ENCODE results near the gene NAGK.
"Not testable (repeated sequence)": the region's sequence is repeated elsewhere in the genome, so short reads cannot be mapped to it uniquely, and the experiment has no call there.

NAGK gene

DNA sequence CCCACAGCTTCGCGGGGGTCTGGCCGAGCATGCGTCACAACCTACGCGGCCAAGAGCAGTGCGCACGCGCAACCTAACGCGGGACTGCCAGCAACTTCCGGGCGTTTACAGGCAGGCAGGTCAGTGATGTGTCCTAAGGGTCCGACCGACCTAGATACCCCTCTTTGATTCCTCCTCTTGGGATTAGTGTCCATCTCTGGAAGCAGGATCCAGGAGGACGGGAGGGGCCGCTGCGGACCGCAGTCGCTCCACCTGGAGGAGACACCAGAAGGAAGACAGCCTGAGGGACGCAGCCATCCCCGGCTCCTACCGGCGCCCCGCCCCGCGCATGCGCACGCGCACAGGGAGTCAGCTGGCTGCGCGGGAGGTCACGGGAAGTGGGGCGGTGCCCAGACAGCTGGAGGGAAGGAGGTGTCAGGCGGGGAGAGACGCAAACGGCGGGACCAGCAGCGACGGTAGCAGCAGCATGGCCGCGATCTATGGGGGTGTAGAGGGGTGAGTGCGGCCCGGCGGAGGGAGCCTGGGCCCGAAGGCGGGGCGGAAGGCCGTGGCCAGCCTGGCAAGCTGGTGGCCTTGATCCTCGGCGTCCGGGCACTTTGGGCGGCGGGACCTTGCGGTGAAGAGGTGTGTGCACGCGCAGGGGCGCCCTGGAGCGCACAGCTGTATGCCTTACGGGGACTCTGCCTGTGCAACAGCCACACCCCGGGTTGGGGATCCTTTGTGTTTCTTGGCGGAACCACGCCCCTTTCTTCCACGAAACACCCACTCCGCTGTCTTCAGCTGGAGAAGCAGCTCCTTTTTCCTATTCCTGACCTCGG lies at the start of gene NAGK:
Gene NAGK (plus strand): TSS at position 431 of the 818 bp plus-strand sequence. CDS start 36 bp downstream, at position 467.
- peak; percentile 95 for DNase-seq

DNA sequence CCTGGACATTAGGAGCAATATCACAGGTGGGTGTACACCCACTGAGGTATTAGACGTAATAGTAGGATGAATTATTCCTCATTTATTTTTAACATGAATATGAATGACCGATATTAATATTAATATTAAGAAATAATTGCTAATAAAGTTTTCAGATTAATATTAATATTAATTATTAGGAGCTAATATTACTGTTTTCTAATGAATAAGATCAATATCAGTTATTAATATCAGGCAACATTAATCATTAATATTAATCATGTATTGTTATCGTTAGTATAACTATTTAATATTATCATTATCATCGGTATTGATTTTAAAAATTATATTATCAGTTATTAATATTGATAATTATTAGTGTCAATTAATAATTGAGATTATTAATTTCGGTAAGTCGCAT lies 48.5 kb upstream of the NAGK start:
- not testable (repeated sequence) for DNase-seq

DNA sequence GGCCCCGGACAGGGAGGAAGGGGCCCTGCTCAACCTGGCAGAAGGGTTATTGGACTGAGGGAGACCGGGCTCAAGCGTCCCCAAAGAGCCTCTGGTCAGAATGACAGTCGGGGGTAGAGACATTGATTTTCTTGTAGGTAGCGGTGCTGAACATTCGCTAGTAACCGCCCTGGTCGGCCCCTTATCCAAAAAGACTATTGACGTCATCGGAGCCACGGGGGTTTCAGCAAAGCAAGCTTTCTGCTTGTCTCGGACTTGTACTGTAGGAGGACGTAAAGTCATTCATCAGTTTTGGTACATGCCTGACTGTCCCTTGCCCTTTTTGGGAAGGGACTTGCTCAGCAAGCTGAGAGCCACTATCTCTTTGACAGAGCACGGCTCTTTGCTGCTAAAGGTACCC lies 47.1 kb upstream of the NAGK start:
- not testable (repeated sequence) for DNase-seq

DNA sequence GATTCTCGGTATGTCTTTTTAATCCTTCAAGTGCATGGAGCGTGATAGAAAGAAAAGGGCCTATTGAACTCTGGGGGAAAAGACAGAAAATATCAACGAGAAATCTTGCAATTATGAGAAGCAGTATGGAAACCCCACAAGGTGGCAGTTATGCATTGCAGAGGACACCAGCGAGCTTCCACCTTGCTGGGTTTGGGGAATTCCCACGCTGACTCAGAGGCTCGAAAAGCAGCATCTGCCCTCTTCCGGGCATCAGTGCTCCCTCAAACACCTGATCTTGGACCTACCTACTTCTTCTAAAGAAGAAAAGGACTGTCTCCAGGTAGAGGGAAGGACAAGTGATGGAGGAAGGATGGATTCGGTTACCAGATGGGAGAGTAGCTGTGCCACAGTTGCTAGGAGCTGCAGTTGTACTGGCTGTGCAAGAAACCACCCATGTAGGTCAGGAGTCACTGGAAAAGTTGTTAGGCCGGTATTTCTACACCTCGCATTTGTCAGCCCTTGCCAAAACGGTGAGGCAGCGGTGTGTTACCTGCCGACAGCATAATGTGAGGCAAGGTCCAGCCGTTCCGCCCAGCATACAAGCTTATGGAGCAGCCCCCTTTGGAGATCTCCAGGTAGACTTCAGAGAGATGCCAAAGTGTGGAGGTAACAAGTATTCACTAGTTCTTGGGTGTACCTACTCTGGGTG lies 44.8 kb upstream of the NAGK start:
- DNase-seq = not testable (repeated sequence)

DNA sequence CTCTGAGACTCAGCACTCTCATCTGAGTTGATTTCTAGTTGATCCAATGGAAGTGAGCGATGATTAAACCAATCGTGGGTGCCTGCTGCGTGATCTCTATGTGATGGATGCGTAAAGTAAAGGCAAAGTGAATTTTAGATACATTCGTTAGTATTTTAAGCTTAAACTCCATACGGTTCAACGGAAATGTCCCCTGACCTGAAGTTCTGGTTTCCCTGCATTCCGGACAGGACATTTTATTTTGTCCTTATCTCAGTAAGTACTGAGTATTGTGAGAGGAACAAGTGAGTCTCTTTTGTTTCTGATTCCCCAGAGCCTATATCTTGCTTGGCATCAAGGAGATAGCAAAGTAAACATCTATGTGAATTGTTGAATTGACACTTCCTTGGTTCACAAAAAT lies 32.2 kb upstream of the NAGK start:
- not testable (repeated sequence) for DNase-seq

DNA sequence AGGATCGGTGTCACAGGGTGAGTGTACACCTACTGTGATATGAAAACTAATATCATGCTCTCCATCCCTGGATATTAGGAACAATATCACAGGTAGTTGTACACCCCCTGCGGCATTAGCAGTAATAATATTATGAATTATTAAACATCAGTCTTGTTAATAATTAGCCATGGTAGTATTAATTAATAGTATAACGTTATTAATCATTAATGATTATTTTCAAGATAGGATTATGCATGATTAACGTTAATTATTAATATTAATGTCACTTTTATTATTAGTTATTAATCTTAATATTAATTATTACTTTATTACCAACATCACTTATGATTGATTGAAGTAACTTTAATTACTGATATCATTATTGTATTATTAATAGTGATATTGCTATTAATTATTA lies 26.2 kb upstream of the NAGK start:
- DNase-seq = no peak

DNA sequence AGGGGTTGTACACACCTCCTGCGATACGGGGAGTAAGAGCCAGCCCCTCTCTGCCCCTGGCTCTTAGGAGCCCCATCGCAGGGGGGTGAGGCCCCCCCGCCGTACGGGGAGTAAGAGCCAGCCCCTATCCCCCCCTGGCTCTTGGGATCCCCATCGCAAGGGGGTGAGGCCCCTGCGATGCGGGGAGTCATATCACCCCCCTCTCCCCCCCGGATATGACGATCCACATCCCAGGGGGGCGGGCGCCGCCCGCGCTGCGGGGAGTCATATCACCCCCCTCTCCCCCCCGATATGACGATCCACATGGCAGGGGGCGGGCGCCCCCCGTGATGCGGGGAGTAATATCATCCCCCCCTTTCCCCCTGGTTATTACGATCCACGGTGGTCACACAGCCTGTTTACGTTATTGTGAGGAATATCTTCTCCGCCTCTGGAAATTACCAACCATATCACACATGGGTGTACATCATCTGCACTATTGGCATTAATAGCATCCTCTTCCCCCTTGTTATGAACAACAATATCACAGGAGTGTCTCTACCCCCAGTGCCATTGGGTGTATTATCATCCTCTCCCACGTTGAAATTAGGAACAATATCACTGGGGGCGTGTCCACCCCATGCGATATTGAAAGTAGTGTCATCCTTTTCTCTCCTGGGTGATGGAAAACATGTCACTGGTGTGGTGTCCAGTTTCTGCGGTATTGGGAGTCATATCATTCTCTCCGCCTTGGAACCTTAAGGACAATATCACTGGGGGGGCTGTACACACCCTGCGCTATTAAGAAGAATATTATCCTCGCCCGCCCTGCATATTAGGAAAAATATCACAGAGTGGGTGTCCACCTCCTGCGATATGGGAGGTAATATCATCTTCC lies 24.7 kb upstream of the NAGK start:
- DNase-seq = no peak

DNA sequence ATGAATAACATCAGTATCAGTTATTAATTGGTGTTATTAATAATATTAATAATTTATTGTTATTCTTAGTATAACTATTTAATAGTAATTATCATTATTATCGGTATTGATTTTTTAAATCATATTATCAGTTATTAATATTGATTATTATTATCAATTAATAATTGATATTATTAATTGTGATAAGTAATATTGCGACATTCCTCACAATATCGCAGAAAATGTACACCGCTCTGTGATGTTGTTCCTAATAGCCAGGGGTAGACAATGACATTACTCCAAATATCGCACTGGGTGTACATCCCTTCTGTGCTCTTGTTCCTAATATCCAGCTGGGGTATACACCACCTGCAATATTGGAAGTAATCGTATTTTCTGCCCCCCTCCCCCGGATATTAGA lies 23.3 kb upstream of the NAGK start:
- no peak for DNase-seq

DNA sequence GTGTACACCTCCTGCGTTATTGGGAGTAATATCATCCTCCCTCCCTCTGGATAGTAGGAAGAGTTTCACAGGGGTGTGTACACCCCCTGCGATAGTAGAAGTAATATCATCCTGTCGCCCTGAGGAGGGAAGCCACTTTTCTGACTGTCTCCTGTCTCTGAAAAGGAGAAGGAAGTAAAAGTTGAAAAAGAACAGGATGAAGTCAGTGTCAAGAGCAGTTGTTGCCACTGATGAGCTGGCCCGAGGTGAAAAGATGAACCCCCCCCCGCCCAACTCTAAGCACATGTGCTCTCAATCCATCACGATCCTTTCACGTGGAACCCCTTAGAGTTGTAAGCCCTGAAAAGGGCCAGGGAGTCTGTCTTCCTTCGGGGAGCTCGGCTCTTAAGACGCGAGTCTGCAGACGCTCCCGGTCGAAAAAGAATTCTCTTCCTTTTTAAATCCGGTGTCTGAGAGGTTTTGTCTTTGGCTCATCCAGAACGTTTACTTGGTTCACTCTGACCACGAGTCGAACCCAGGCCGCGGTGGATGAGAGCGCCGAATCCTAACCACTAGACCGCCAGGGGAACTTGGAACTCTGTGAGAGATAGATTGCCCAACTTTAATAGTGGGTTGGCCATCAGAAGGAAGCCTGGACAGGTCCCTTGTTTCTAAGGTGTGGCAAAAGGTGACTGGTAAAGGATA lies 22.4 kb upstream of the NAGK start:
- no peak for DNase-seq

DNA sequence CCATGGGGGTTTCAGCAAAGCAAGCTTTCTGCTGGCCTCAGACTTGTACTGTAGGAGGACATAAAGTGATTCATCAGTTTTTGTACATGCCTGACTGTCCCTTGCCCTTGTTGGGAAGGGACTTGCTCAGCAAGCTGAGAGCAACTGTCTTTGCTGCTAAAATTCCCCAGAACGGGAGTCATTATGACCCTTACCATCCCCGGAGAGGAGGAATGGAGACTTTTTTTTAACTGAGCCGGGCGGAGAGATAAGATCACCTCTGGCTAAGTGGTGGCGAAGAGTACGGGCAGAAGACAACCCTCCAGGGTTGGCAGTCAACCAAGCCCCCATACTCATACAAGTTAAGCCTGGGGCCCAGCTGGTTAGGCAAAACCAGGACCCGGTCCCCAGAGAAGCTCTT lies 20.4 kb upstream of the NAGK start:
- DNase-seq = no peak

DNA sequence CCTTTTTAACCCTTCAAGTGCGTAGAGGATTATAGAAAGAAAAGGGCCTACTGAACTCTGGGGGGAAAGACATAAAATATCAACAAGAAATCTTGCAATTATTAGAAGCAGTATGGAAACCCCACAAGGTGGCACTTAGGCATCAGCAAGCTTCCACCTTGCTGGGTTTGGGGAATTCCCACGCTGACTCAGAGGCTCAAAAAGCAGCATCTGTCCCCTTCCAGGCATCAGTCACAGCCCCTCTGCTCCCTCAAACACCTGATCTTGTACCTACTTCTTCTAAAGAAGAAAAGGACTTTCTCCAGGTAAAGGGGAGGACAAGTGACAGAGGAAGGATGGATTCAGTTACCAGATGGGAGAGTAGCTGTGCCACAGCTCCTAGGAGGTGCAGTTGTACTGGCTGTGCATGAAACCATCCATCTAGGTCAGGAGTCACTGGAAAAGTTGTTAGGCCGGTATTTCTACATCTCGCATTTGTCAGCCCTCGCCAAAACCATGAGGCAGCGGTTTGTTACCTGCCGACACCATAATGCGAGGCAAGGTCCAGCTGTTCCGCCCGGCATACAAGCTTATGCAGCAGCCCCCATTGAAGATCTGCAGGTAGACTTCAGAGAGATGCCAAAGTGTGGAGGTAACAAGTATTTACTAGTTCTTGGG lies 18.6 kb upstream of the NAGK start:
- not testable (repeated sequence) for DNase-seq

DNA sequence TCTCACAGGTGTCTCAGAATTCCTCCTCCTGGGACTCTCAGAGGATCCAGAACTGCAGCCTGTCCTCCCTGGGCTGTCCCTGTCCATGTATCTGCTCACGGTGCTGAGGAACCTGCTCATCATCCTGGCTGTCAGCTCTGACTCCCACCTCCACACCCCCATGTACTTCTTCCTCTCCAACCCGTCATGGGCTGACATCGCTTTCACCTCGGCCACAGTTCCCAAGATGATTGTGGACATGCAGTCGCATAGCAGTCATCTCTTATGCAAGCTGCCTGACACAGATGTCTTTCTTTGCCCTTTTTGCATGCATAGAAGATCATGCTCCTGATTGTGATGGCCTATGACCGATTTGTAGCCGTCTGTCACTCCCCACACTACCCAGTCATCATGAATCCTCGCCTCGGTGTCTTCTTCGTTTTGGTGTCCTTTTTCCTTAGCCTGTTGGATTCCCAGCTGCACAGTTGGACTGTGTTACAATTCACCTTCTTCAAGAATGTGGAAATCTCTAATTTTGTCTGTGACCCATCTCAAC lies 13.2 kb upstream of the NAGK start:
- not testable (repeated sequence) for DNase-seq

DNA sequence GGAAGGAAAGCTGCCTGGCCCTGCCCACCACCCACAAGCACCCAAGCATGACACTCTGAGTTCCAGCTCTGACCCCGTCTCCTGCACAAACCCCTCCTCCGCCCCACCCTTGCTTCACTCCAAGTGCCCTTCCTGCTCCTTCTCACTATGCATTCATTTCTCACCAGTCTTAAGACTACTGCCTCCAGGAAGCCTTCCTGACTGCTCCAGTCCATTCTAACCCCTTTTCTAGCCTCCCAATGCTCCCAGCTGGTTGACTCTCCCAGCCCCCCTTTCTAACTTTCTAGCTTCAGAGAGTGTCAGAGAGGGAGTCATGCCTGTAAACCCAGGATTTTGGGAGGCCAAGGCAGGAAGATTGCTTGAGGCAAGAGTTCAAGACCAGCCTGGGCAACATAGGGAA lies 8.2 kb upstream of the NAGK start:
- DNase-seq = no peak

DNA sequence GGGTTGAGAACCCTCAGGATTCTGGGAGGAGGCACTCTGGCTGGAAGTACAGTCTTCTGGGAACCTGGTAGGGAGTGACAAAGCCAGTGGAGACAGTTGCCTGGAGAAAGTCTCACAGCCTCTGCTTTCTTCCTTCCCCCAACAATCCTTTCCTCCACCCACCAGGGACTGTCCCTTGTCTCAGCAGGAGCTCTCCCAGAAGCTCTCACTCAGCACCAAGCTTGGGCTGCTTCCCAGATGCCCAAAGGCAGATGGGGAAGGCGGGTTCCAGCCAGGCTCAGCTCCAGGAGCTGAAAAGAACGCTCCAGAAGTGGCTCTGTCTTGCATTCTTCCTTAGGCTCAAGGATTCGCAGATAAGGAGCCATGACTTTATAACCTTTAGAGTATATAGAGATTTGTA lies 7.6 kb upstream of the NAGK start:
- no peak for DNase-seq

DNA sequence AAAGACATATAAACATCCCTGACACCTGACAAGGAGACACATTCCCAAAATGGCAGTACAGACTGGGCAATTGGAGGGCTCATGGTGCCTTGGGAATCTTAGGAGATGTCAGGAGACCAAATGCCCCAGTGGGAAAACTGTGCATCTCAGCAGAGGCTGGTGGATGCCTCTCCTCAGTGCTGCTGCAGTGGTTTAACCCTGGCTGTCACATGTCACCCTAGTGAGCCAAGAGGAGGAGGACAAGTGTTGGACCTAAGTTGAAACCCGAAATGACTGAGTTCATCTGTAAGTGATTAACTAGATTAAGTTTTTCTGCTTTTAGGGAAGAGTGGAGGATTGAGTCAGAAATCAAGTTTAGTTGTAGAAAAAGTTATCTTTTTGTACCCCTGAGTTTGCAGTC lies 5.2 kb upstream of the NAGK start:
- DNase-seq = no peak

DNA sequence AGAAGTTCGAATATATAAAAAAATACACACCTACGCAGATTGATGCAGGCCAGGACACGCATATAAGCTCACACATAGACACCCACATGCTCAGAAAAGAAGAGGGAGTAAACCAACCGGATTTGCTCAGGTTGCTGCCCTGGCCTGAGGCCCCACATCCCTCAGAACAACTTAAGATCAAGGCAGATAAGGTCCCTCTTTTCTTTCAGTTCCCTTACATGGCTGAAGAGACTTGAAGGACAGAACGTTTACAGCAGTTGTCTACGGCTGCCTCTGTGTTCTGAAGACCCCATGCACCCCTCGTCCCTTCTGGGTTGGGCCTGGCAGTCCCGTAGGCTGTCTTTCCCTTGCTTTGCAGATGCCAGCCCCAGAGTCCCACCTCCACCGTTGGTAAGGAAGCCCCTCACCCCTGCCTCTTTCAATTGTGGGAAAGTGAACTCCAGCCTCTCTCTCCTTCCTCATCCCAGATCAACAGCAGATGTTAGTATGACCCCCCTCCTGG lies 4.3 kb upstream of the NAGK start:
- DNase-seq = no peak

DNA sequence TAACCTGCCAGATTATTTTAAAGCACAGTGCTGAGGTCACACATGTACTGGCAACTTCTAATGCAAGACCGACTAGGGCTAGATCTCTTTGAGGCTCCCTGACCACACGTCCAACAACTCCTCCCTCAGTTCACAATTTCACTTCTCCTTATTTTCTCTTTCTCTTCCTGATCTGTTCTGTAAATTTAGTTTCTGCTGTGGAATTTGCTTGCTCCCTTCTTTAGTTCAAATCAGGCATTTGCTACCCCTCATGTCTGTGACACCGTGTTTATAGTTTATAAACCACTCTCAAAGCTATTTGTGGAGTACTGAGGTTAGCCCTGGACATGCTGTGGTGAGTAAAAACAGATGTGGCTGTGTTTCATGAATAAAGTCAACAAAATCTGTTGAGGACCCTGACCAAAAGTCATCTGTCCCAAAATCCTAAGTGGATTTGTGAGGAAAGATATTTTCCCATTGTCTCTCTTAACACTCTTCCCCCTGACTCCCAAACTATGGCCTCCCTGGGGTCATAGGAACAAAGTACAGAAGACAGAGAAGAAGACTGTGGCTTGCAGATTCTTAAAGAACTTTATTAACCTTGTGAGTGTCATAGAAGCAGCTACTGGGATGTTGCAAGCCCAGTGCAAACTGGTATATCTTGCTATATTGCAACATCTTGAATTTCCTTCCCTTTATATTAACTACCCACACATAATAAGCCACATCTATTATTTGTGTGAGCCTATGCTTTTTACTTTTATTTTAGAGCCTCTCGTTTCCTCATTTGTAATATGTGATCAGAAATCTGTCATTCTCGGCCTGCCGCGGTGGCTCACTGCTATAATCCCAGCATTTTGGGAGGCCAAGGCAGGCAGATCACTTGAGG lies 3.5 kb upstream of the NAGK start:
- DNase-seq = no peak

DNA sequence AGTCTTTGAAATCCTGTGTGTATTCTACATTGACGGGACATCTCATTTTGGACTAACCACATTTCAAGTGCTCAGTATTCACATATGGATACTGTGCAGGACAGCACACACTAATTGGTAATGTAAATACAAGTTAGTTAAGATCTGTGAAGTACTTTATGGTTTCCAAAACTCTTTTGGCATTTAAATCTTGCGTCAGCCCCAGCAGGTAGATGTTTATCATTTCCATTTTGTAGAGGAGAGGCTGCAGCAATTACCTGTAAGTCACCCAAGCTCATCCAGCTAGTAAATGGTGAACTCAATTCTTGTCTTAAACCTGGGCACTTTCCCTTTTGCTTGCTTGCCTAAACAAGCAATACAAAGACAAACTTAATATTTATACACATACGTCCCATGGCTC lies 1.6 kb upstream of the NAGK start:
- no peak for DNase-seq

DNA sequence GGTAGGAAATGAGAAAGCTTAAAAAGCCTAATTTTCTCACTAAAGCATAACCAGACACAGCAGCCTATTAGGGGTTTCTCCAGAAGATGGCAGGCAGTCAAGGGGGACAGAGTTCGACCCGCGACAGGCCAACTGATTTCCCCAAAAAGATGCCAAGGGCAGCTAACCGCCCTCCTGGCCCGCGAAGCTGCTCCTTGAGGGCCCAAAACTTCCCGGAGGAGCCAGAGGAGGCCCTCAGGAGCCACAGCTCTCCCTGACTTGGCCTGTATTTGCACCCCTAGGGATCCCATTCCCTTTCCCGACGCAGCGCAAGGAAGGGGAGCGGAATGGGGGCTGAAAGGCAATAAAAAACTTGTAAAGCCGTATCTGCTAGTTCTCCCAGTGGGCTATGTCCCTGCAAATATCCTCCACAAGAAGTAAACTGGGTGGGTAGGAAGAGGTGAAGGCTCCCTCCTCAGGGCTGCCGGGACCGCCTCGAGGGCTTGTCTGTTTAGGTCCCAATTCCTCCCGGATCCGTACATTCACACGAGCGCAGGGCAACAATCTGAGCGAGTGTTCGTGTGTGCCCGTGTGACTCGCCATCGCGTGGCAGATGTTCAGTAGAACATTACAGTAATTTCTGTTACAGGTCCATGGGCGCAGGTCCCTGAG lies 756 bp upstream of the NAGK start:
- DNase-seq = no peak

DNA sequence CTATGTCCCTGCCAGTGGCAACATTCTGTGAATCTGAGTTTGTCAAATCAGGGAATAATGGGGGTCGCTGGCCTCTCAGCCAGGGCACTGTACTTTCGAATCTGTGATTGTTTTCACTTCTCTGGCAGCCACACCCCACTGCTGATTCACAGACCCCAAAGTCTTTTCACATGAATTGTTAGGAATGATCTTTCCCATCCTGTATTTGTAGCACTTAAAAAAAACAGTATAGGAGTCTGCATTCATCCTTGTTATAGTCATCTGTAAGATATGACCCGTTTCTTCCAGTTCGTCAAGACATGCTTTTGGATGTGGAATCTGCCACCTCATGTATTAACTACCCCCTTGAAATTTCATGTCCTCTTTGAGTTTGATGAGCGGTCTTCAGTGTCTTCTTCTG lies 928 bp downstream of the NAGK start:
- DNase-seq = peak; percentile 33

All from fibroblast of skin of right quadriceps (primary cell).